Ovary (tissue), 9 donors: Measurements from ENCODE around the gene OR2AT4. TPM values are rescaled to one million over a fixed set of nuclear protein-coding genes. Genes with fewer than 3 reads are reported as not detected.

Experiments
- DNase-seq, 5 donors: peaks; one replicate each; pipeline ENCODE4 v3.0.0-alpha.2; 2019 to 2020
- H3K27ac ChIP-seq, 2 donors: fragments of 200-600 bp; one replicate each; pipeline versions ENCODE4 v1.5.1 to v1.8.0; 2019 to 2022
- H3K27me3 ChIP-seq: fragments of 200-600 bp; one replicate; pipeline ENCODE4 v1.8.0; 2022
- H3K36me3 ChIP-seq: fragments of 200-600 bp; sonication (generic); one replicate; pipeline ENCODE4 v1.5.1; 2019
- H3K4me1 ChIP-seq: one replicate; pipeline ENCODE4 v1.8.1; 2013; ENCODE audit warnings: mild to moderate bottlenecking, moderate library complexity; ENCODE audit not compliant: insufficient read depth
- H3K4me3 ChIP-seq: fragments of 200-600 bp; sonication (generic); one replicate; pipeline ENCODE4 v1.5.1; 2017
- H3K9me3 ChIP-seq, 2 donors: fragments of 200-600 bp in 1 of 2; sonication (generic) in 1 of 2; one replicate each; pipeline versions ENCODE4 v1.5.1 to v1.8.1; 2013 to 2019; ENCODE audit warnings: mild to moderate bottlenecking in 1 of 2, moderate library complexity in 1 of 2
- CTCF ChIP-seq, 3 donors: fragments of 450-650 bp in 2 of 3; fragments of 200-600 bp in 1 of 3; IDR thresholded peaks; one replicate each; pipeline versions ENCODE4 v1.5.1 to v1.8.0; 2016 to 2022; ENCODE audit warnings: antibody characterized with exemption in 3 of 3, mild to moderate bottlenecking in 1 of 3
- EP300 ChIP-seq: sonication (generic); formaldehyde crosslinking; IDR thresholded peaks from one replicate; pipeline ENCODE4 v1.6.1; 2017; ENCODE audit warnings: antibody characterized with exemption
- POLR2A ChIP-seq: fragments of 450-650 bp; IDR thresholded peaks from one replicate; pipeline ENCODE4 v1.6.1; 2017; ENCODE audit warnings: antibody characterized with exemption, mild to moderate bottlenecking, moderate library complexity
- WGBS, 3 donors: extraction: QIAGEN DNeasy Blood & Tissue Kit in 1 of 3; methylation state at CpG; one replicate each; pipeline versions ENCODE4 v1.1.5 to v1.1.7; 2013 to 2017; 5-methylcytosine and 5-hydroxymethylcytosine counted together
- intact Hi-C, 4 donors: fragments of 100-400 bp; cut with DNase I; formaldehyde crosslinking; loops; one replicate each; pipeline versions ENCODE4 v1.11.0 to v1.15.1; 2022 to 2023
- polyA plus RNA-seq, 2 donors: library from polyadenylated mRNA; stranded (reverse); fragments of 200-250 nt in 1 of 2; fragments of 350-450 nt in 1 of 2; fragmentation: Illumina TruSeq in 1 of 2; extraction: RNeasy Lipid Tissue Mini Kit (QIAGEN cat#74804) in 1 of 2; gene quantifications; one replicate each; pipeline ENCODE4 v1.2.3, GENCODE V29; 2013 to 2014
- total RNA-seq, 7 donors: library from RNA; depleted of rRNA in 2 of 7; stranded (reverse); fragments of >200 nt in 2 of 7; fragmentation: NEBNext Ultra II Directional in 3 of 7; extraction: Animal tissue kit (Norgen Biotek cat#: 25700) in 3 of 7; gene quantifications; one replicate each; pipeline versions ENCODE4 v1.1.0 to v1.2.4, GENCODE V29; 2016 to 2023
- donor health status: DM: no; HTN: no; CAD: no; lungs with moderate emphysema.
- donor health status: DM: no; HTN: no; CAD: no.
- donor health status: Bipolar disorder and iron deficiency.
- donor health status: DM: yes; HTN: yes; CAD: no.
- donor health status: DM: no; HTN: no; CAD: no.
- donor health status: DM: yes; HTN: yes; CAD: no.

Gene OR2AT4
- total and polyA plus RNA-seq, 9 donors, result 0.02 TPM; not detected in 8

- H3K9me3 ChIP-seq, result no peaks in the 10 kb centered on the region
- intact Hi-C loops, result no loop called here
- H3K27me3 ChIP-seq, result no peaks in the 10 kb centered on the region
- H3K4me3 ChIP-seq, result no peak overlapping the region
- no peak overlapping the region for H3K27ac ChIP-seq
- WGBS, 3 donors, result 76 to 77% (median 77%) methylated on average over 7 of the region's 7 CpGs
- TF ChIP-seq CTCF (IDR thresholded peaks at IDR 0.05) (no peak), POLR2A (no peak), EP300 (no peak)
- DNase-seq, result no peak
- H3K36me3 ChIP-seq, result no peaks in the 10 kb centered on the region
- H3K4me1 ChIP-seq, result no peaks in the 10 kb centered on the region
Measured at GRCh38 chr11:75077316-75077715, 19.4 kb downstream of the OR2AT4 start.

GRCh38 chr11:75076671-75077070 is 20.0 kb downstream of the OR2AT4 start:
- TF ChIP-seq CTCF (IDR thresholded peaks at IDR 0.05) (no peak), POLR2A (no peak), EP300 (no peak)
- Histone ChIP-seq H3K4me1 (no peaks in the 10 kb centered on the region), H3K4me3 (no peak overlapping the region), H3K27me3 (no peaks in the 10 kb centered on the region), H3K36me3 (no peaks in the 10 kb centered on the region), H3K9me3 (no peaks in the 10 kb centered on the region), H3K27ac (no peak overlapping the region)
- intact Hi-C loops, result no loop called here
- DNase-seq, result no peak

- H3K4me3 ChIP-seq, result no peak overlapping the region
- no peaks in the 10 kb centered on the region for H3K36me3 ChIP-seq
- intact Hi-C loops, result no loop called here
- DNase-seq, result no peak
- no peak overlapping the region for H3K27ac ChIP-seq
- no peaks in the 10 kb centered on the region for H3K9me3 ChIP-seq
- 73 to 80% (median 74%) methylated on average over 3 of the region's 3 CpGs for WGBS, 3 donors
- no peaks in the 10 kb centered on the region for H3K4me1 ChIP-seq
- H3K27me3 ChIP-seq, result no peaks in the 10 kb centered on the region
- no peak for TF ChIP-seq CTCF (IDR thresholded peaks at IDR 0.05)
- TF ChIP-seq EP300, result no peak
- TF ChIP-seq POLR2A, result no peak
Measured at GRCh38 chr11:75073459-75074190, 23.1 kb downstream of the OR2AT4 start.

DNA sequence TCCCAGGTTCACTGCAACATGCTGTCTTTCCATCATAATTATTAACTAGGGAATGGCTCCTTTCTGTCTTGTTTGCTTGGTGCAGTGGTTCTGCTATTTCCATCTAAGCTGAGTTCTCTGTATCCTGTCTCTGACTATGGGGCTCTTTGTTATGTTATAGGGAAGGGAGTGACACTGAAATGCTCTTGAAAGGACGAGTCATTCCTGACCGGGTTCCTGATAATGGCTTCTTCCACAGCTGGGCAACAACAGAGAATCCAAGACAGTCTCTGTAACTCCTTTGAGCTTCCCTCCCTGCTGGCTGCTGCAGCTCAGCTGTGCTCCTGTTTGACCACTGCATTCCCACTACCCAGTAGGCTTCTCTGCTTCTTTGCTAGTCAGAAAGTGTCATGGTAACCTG is 24.1 kb downstream of the OR2AT4 start:
- no peaks in the 10 kb centered on the region for H3K9me3 ChIP-seq
- whole genome bisulfite sequencing, 3 donors, result 6 to 16% (median 9%) methylated on average over 2 of the region's 2 CpGs
- H3K4me1 ChIP-seq, result no peaks in the 10 kb centered on the region
- intact Hi-C loops, result no loop called here
- TF ChIP-seq EP300 (no peak), CTCF (IDR thresholded peaks at IDR 0.05) (no peak), POLR2A (no peak)
- H3K27me3 ChIP-seq, result no peaks in the 10 kb centered on the region
- H3K36me3 ChIP-seq, result no peaks in the 10 kb centered on the region
- no peak overlapping the region for H3K4me3 ChIP-seq
- DNase-seq, result no peak
- H3K27ac ChIP-seq, result no peak overlapping the region
